HepG2 (cell line): ENCODE measurements around the gene HS3ST5. TPM values are rescaled to one million over a fixed set of nuclear protein-coding genes. Genes with fewer than 3 reads are reported as not detected.

Experiments
- ARHGAP35 ChIP-seq: sonication (generic); formaldehyde crosslinking; IDR thresholded peaks from 2 replicates; pipeline ENCODE4 v1.9.0; 2022; ENCODE audit warnings: mild to moderate bottlenecking, inconsistent platforms, moderate library complexity, missing genetic modification reagents, borderline replicate concordance
- CBFB ChIP-seq: sonication (generic); formaldehyde crosslinking; IDR thresholded peaks from 2 replicates; pipeline ENCODE4 v1.4.0; 2020; ENCODE audit warnings: missing genetic modification reagents
- CCDC6 ChIP-seq: sonication (generic); formaldehyde crosslinking; IDR thresholded peaks from 2 replicates; pipeline ENCODE4 v1.8.1; 2022; ENCODE audit warnings: mild to moderate bottlenecking, missing genetic modification reagents, moderate library complexity
- CENPX ChIP-seq: sonication (generic); formaldehyde crosslinking; IDR thresholded peaks from 2 replicates; pipeline ENCODE4 v1.9.0; 2021; ENCODE audit warnings: mild to moderate bottlenecking, missing genetic modification reagents, moderate library complexity
- FOXC1 ChIP-seq: sonication (generic); formaldehyde crosslinking; IDR thresholded peaks from 2 replicates; pipeline ENCODE4 v1.8.0; 2022; ENCODE audit warnings: mild to moderate bottlenecking, missing genetic modification reagents, borderline replicate concordance
- ISL2 ChIP-seq: sonication (generic); formaldehyde crosslinking; IDR thresholded peaks from 2 replicates; pipeline ENCODE4 v1.5.0; 2020; ENCODE audit warnings: missing genetic modification reagents
- POLR2AphosphoS5 ChIP-seq: IDR thresholded peaks from 2 replicates; pipeline ENCODE4 v1.6.1; 2012; ENCODE audit warnings: low read depth, low read length
- SALL2 ChIP-seq: sonication (generic); formaldehyde crosslinking; IDR thresholded peaks from 2 replicates; pipeline ENCODE4 v1.8.1; 2023; ENCODE audit warnings: mild to moderate bottlenecking, missing genetic modification reagents, inconsistent platforms
- SPEN ChIP-seq: sonication (generic); formaldehyde crosslinking; IDR thresholded peaks from 2 replicates; pipeline ENCODE4 v1.5.1; 2020; ENCODE audit warnings: low read depth, mild to moderate bottlenecking, missing genetic modification reagents
- ZBTB10 ChIP-seq: sonication (generic); formaldehyde crosslinking; IDR thresholded peaks from 2 replicates; pipeline ENCODE4 v1.4.0; 2020; ENCODE audit warnings: missing genetic modification reagents, borderline replicate concordance
- ZIK1 ChIP-seq: sonication (generic); formaldehyde crosslinking; IDR thresholded peaks from 2 replicates; pipeline ENCODE4 v1.5.0; 2020; ENCODE audit warnings: mild to moderate bottlenecking, low read depth, missing genetic modification reagents, borderline replicate concordance
- ZNF10 ChIP-seq: sonication (generic); formaldehyde crosslinking; IDR thresholded peaks from 2 replicates; pipeline ENCODE4 v1.4.0; 2020; ENCODE audit warnings: mild to moderate bottlenecking, low read depth, missing genetic modification reagents, borderline replicate concordance
- ZNF230 ChIP-seq: sonication (generic); formaldehyde crosslinking; IDR thresholded peaks from 2 replicates; pipeline ENCODE4 v1.4.0; 2020; ENCODE audit warnings: mild to moderate bottlenecking, missing genetic modification reagents
- ZNF296 ChIP-seq: sonication (generic); formaldehyde crosslinking; conservative IDR thresholded peaks from 2 replicates; pipeline ENCODE4 v1.5.0; 2020; ENCODE audit warnings: mild to moderate bottlenecking, missing genetic modification reagents
- ZNF3 ChIP-seq: IDR thresholded peaks from 2 replicates; pipeline ENCODE4 v1.7.0; 2017; ENCODE audit warnings: inconsistent platforms
- ZNF343 ChIP-seq: sonication (generic); formaldehyde crosslinking; IDR thresholded peaks from 2 replicates; pipeline ENCODE4 v1.4.0; 2020; ENCODE audit warnings: mild to moderate bottlenecking, missing genetic modification reagents
- ZNF362 ChIP-seq: sonication (generic); formaldehyde crosslinking; IDR thresholded peaks from 2 replicates; pipeline ENCODE4 v1.4.0; 2020; ENCODE audit warnings: missing genetic modification reagents, mild to moderate bottlenecking, borderline replicate concordance
- ZNF589 ChIP-seq: sonication (generic); formaldehyde crosslinking; conservative IDR thresholded peaks from 2 replicates; pipeline ENCODE4 v1.8.0; 2022; ENCODE audit warnings: mild to moderate bottlenecking, moderate library complexity, missing genetic modification reagents
- ZNF720 ChIP-seq: sonication (generic); formaldehyde crosslinking; IDR thresholded peaks from 2 replicates; pipeline ENCODE4 v1.4.0; 2020; ENCODE audit warnings: missing genetic modification reagents
- ZNF781 ChIP-seq: sonication (generic); formaldehyde crosslinking; IDR thresholded peaks from 2 replicates; pipeline ENCODE4 v1.5.1; 2020; ENCODE audit warnings: borderline replicate concordance, mild to moderate bottlenecking, missing genetic modification reagents; ENCODE audit errors: not compliant biosample characterization
- polyA plus RNA-seq, 8 experiments: library from polyadenylated mRNA; depleted of rRNA in 3 of 8; stranded (reverse) in 7 of 8; unstranded in 1 of 8; fragments of >200 nt; fragmentation: Illumina TruSeq in 4 of 8; extraction: Trizol in 4 of 8; gene quantifications; 2 replicates each; pipeline versions ENCODE4 v1.2.1 to v1.2.3, GENCODE V29; 2011 to 2016; ENCODE audit warnings: low read depth in 4 of 8, missing spikeins in 1 of 8, mixed read lengths in 1 of 8; ENCODE audit not compliant: insufficient read depth in 1 of 8
- total RNA-seq, 5 experiments: library from RNA; depleted of rRNA; stranded (reverse); fragments of >200 nt; fragmentation: Illumina TruSeq; extraction: Trizol; gene quantifications; 2 replicates each; pipeline ENCODE4 v1.2.3, GENCODE V29; 2016; ENCODE audit warnings: low read depth in 1 of 5
- TF ChIP-seq, protein P1 (sequence below): sonication (generic); formaldehyde crosslinking; IDR thresholded peaks from 2 replicates; pipeline ENCODE4 v1.9.0; 2022; ENCODE audit warnings: missing genetic modification reagents, mild to moderate bottlenecking, borderline replicate concordance
- TF ChIP-seq, protein P2 (sequence below): sonication (generic); formaldehyde crosslinking; IDR thresholded peaks from 2 replicates; pipeline ENCODE4 v1.5.0; 2020; ENCODE audit warnings: missing genetic modification reagents

HS3ST5 gene
- total and polyA plus RNA-seq, 2 of the 13 experiments (the other 11 are each of a cell fraction or from before 2014, with no cell fraction given): 1.1 to 1.6 TPM

GRCh38 chr6:114144887-114145851 lies 197.7 kb downstream of the HS3ST5 start (continued):
- no peak for TF ChIP-seq ZNF362 (CRISPR knock-in tag)
- TF ChIP-seq ZNF3 (CRISPR knock-in tag): no peak
- no peak for TF ChIP-seq ZNF10
- TF ChIP-seq POLR2AphosphoS5: no peak
- TF ChIP-seq SALL2 (CRISPR knock-in tag): no peak
- 0 out of 2 replicates have a peak, but pooled peaks have one; percentile 40 for TF ChIP-seq FOXC1 (CRISPR knock-in tag)
- TF ChIP-seq ARHGAP35 (CRISPR knock-in tag): no peak
- no peak for TF ChIP-seq ZNF720
- no peak for TF ChIP-seq ZNF343 (CRISPR knock-in tag)
- TF ChIP-seq ISL2 (CRISPR knock-in tag): peak; percentile 83; the same call in 1 of the 2 replicates
- no peak for TF ChIP-seq ZNF230 (CRISPR knock-in tag)
- TF ChIP-seq ZNF781: peak; percentile 36
- TF ChIP-seq SPEN: no peak
- TF ChIP-seq CCDC6 (CRISPR knock-in tag): no peak; the same call in 1 of the 2 replicates
- no peak for TF ChIP-seq ZIK1 (CRISPR knock-in tag)
- no peak for TF ChIP-seq ZNF589
- TF ChIP-seq CBFB: no peak
- TF ChIP-seq, protein P1, sequence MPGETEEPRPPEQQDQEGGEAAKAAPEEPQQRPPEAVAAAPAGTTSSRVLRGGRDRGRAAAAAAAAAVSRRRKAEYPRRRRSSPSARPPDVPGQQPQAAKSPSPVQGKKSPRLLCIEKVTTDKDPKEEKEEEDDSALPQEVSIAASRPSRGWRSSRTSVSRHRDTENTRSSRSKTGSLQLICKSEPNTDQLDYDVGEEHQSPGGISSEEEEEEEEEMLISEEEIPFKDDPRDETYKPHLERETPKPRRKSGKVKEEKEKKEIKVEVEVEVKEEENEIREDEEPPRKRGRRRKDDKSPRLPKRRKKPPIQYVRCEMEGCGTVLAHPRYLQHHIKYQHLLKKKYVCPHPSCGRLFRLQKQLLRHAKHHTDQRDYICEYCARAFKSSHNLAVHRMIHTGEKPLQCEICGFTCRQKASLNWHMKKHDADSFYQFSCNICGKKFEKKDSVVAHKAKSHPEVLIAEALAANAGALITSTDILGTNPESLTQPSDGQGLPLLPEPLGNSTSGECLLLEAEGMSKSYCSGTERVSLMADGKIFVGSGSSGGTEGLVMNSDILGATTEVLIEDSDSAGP (CRISPR knock-in tag): no peak
- TF ChIP-seq ZNF296 (CRISPR knock-in tag): no peak
- TF ChIP-seq ZBTB10 (CRISPR knock-in tag): no peak
- no peak for TF ChIP-seq CENPX (CRISPR knock-in tag)
- TF ChIP-seq, protein P2, sequence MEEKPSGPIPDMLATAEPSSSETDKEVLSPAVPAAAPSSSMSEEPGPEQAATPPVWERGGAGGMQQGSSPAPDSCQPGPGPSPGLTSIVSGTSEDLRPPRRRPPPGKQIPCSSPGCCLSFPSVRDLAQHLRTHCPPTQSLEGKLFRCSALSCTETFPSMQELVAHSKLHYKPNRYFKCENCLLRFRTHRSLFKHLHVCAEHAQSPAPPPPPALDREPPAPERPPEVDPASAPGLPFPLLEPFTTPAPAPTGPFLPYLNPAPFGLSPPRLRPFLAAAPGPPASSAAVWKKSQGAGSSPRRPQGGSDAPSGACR (CRISPR knock-in tag): no peak
